Lung microvascular endothelial cell (primary cell): ENCODE data around the gene TBC1D24. TPM values are rescaled to one million over a fixed set of nuclear protein-coding genes. Genes with fewer than 3 reads are reported as not detected.
A peak's percentile ranks its signal among the peaks of the same experiment; 100 is the strongest.

Experiments
- DNase-seq, 2 donors: peaks; one replicate each; pipeline versions ENCODE4 v3.0.0 to v3.0.0-alpha.2; 2010; ENCODE audit warnings: low read depth in 2 of 2
- total RNA-seq: library from RNA; depleted of rRNA; stranded (reverse); fragments of >200 nt; gene quantifications from 2 replicates; pipeline ENCODE4 v1.2.1, GENCODE V29; 2014

TBC1D24 gene
- total RNA-seq, 1 donor from 2014 or later = 6.3 TPM

DNA sequence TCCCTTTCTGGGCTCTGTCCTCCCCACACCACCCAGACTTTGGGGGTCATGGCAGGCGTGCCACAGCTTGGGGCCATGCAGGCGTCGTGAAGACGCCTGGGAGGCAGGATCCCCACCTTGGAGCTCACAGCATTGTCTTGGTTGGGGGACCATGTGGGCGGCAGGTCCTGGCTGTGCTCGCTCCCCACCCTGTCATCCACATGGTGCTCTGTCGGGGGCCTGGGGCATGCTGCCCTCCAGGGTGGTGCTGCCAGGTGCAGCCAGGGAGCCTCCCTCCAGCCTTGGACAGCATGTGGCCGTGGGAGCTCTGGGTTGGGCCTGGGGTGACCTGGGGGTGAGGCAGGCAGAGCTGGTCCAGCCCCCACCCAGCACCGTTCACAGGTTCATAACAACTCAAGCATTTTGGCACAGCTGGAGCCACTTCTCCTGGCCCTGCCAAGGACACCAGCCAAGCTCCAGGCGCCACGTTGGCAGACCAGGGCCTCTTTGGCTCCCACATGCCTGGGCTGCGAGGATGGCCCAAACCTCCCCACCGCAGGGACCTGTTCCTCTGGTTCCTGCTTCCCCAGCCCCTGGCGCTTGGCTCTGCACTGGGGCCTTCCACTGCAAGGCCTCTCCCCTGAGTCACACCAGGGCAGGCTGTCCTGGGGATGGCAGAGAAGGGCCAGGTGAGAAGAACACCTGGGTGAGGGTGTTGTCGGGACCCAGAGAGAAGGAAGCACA lies 23.8 kb downstream of the TBC1D24 start:
- no peak for DNase-seq

GRCh38 chr16:2499454-2499853 lies 24.5 kb downstream of the TBC1D24 start:
- DNase-seq = no peak

DNA sequence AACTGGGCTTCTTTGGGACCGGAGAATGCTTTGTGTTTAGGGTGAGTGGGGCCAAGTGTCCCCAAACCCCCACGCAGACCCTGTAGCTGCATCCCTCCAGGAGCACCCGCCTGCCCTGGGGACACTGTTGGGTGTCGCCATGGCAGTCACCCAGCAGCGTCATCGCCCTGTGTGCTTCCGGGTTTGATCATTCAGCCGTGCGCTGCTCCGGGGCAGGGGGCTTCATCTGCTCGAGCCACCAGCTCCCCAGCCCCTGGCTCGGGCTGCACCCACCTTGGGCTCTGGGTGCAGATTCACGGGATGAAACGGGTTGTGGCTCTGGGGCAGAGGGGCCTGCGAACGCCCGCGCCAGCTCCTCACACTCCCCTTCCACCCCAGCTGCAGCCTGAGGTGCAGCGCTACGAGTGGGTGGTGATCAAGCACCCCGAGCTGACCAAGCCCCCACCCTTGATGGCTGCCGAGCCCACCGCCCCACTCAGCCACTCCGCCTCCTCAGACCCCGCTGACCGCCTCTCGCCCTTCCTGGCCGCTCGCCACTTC lies 25.0 kb downstream of the TBC1D24 start:
- no peak for DNase-seq

DNA sequence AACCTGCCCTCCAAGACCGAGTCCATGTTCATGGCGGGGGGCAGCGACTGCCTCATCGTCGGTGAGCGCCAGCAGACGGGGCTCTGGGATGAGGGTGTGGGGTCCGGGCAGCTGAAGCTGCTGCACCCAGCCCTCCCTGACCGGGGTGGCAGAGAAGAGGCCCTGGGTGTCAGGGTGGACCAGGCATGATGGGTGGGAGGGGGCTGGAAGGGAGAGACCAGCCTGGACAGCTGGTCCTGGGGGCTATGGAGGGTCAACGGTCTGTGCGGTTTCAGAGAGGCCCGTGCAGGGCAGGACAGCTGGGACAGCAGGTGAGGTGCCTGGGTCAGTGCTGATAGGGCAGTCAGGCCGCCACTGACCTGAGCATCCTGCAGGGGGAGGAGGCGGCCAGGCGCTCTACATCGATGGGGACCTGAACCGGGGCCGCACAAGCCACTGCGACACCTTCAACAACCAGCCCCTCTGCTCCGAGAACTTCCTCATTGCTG lies 25.5 kb downstream of the TBC1D24 start:
- DNase-seq = no peak

DNA sequence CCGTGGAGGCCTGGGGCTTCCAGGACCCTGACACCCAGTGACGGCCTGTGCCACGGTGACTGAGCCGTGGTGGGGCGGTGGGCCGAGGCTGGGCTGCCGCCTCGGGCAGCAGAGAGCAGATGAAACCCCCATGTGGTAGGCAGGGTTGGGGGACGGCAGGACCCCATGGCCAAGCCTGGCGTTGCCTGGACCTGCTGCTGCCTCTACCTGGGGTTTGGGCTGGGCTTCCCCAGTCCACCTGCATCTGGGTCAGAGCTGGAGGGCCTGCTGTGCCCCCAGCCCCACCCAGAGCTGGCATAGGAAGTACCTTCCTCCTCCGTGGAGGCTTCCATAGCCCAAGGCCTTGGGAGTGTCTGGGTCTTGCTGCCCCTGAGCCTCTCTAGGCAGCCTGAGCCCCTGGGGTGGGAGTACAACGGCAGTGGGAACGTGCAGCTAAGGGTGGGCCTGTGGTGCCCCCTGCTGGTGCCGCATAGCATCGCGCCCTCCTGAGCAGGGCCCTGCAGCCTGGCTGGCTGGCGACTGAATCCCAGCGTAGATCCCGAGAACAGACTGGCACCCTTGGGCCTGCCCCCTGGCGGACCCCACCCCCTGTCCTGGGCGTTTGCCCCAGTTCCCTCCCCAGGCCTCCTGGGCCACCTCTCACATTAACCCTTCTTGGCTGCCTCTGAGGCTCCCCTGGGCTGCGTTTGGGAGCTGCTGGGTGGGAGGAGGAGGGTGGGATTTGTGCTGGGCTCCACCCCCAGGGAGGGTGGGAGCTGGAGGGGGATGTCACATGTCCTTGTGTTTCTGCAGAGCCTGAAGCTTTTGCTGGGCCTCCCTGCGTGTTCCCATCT lies 26.2 kb downstream of the TBC1D24 start:
- peak; percentile 80 to 92 for DNase-seq

DNA sequence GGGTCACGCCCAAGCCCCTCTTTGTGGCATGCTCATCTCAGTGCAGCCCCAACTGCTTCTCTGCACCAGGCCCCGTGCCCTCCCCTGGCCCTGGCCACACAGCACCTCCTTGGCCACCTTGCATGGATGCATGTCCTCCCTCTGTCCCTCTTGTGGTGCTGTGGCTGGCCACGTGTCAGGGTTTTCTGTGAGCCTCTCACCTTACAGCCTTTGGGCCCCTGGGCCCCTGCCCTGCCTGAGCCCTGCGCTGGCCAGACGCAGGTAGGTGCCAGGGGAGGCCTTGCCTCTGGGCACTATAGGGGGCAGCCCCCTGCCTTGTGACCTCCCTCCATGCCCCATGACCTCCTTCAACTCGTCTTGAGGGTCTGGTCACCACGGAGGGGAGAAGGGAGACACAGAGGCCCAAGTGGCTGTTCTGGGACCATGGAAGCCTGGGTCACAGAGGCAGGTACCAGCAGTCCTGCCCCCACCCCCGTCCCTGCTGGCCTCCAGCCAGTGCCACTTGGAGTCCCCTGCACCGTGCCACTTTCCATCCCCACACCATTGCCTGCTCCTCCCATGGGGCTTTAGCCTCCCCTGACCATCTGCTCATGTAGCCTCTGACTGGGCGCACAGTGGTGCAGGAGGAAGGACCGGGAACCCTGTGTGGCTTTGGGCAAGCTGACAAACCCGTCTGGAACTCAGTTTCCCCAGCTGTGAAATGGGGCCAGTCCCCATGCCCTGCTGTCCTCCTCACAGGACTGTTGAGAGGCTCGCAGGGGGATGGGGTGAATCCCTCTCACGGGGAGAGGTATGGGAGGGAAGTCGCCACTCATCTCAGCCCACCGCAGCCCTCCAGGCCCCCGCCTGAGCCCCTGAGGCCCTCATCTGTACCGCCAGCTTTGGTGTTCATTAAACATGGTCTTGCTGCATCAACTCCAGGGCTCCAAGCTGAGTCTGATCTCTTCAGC lies 27.3 kb downstream of the TBC1D24 start:
- no peak for DNase-seq

- no peak for DNase-seq
Measured at GRCh38 chr16:2505695-2506094, 30.8 kb downstream of the TBC1D24 start.

- no peak for DNase-seq
Measured at GRCh38 chr16:2507052-2507659, 32.2 kb downstream of the TBC1D24 start.

GRCh38 chr16:2507665-2508064 lies 32.7 kb downstream of the TBC1D24 start:
- DNase-seq = no peak

- no peak for DNase-seq
Measured at GRCh38 chr16:2508722-2509400, 33.9 kb downstream of the TBC1D24 start.

DNA sequence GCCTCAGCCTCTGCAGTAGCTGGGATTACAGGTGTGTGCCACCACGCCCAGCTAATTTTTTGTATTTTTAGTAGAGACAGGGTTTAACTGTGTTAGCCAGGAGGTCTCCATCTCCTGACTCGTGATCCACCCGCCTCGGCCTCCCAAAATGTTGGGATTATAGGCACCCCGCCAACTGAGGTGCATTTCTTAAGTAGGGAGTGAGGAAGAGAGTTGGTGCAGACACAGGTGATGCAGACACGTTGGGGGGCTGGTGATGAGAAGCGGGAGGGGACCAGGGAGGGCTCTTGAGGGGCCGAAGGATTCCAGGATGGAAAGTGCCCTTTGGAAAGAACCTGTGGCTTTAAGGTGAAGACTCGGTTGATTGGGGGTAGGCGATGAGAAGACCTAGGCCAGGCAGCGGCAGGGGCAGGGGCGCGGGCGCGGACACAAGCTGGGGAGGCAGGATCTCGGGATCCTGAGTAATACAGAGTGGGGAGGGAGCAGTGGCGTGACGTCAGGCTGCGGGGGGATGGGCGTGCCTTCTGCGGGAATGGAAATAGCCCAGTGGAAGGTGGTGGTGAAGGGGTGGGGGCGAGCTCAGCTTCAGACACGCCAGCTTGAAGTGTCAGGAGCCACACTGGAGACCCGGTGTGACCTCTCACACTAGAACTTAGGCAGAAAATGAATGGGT lies 36.3 kb downstream of the TBC1D24 start:
- peak; percentile 66 to 81 for DNase-seq

DNA sequence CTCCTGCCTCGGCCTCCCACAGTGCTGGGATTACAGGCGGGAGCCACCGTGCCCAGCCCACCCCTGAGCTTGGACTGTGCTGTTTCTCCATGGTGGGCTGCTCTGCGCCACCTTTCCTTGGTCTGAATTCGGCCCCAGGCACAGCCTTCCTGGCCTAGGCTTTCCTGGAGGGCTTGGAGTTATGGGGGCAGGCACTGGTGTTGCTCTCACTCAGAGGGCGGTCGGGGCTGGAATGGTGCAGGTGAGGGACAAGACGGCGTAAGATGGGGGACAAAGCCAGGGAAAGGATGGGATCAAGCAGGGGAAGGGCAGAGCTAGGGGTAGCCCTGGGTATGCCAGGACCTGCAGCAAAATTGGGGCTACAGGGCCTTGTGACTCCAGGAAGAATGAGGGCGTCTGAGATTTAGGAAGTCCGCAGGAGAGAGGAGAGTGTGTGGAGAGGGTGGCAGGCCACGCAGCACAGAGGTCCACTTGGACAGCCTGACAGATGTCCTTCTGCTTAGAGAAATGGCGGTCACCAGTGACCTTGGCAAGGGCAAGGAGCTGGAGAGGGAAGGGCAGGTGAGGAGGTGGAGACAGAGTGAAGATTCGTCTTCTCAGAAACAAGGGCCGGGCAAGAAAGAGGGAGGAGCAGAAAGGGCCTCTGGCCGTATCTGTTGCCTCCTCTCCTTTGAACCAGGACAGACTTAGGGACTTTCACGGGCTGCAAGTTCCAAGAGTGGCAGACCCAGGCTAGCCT lies 37.2 kb downstream of the TBC1D24 start:
- no peak for DNase-seq

DNA sequence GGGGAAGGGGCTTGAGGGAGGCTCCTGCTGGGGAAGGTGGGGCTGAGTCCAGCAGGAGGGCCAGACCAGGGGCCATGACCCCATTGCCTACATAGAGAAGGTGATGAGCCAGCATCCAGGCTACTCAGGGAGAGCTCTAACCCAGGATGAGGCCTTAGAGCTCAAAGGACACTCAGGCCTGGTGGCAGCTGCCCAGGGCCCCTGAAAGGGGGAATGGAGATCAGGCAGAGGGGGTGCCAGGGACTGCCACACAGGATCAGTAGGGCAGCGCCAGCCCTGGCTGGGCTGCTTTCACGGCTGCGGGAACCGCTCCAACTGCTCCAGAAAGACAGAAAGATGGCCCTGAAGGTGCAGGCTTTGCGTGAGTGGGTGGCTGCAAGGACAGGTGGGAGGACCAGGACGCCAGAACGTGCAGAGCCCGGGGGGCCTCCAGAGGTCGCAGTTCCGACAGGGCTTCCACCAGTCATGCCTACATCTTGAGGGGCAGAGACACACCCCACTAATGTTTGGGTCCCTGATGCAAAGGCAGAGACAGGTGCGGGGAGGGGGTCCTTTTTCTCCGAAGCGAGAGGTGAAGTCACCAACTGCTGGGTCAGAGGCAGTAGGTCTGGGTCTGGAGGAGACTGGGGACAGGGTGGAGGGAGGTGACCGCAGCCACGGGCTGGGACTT lies 37.9 kb downstream of the TBC1D24 start:
- DNase-seq = no peak

GRCh38 chr16:2513405-2514332 lies 38.7 kb downstream of the TBC1D24 start, which contains the start of gene ATP6V0C:
ATP6V0C (plus strand) TSS chr16:2513952; CDS start chr16:2514104, 152 bp downstream.
- peak; percentile 88 to 91 for DNase-seq

GRCh38 chr16:2514333-2515179 lies 39.6 kb downstream of the TBC1D24 start:
- peak in 1 of 2 donors; percentile 29 for DNase-seq

GRCh38 chr16:2515180-2515851 lies 40.4 kb downstream of the TBC1D24 start:
- no peak for DNase-seq
